Spinal cord (tissue), 10 donors: ENCODE measurements around the gene AHI1. TPM values are rescaled to one million over a fixed set of nuclear protein-coding genes. Genes with fewer than 3 reads are reported as not detected.
"Not testable (repeated sequence)": the region's sequence is repeated elsewhere in the genome, so short reads cannot be mapped to it uniquely, and the experiment has no call there.

Experiments used
- DNase-seq, 6 donors: peaks; one replicate each; pipeline versions ENCODE4 v3.0.0 to v3.0.0-alpha.2; 2013 to 2015; ENCODE audit warnings: low spot score in 6 of 6, low read depth in 4 of 6
- H3K27ac ChIP-seq: one replicate; pipeline ENCODE4 v1.5.1; 2013; ENCODE audit warnings: low read depth, low read length, control low read depth
- H3K27me3 ChIP-seq: one replicate; pipeline ENCODE4 v1.6.1; 2013; ENCODE audit warnings: low read length; ENCODE audit not compliant: control insufficient read depth, insufficient read depth
- H3K36me3 ChIP-seq: one replicate; pipeline ENCODE4 v1.6.1; 2013; ENCODE audit warnings: low read length; ENCODE audit not compliant: control insufficient read depth, insufficient read depth
- H3K4me1 ChIP-seq: one replicate; pipeline ENCODE4 v1.6.1; 2013; ENCODE audit warnings: low read length; ENCODE audit not compliant: control insufficient read depth, insufficient read depth
- H3K4me3 ChIP-seq: one replicate; pipeline ENCODE4 v1.5.1; 2013; ENCODE audit warnings: low read depth, low read length, control low read depth
- H3K9me3 ChIP-seq: one replicate; pipeline ENCODE4 v1.6.1; 2013; ENCODE audit warnings: low read length; ENCODE audit not compliant: control insufficient read depth, insufficient read depth
- WGBS: methylation state at CpG from one replicate; pipeline ENCODE4 v1.1.5; 2013; ENCODE audit warnings: missing lambda C conversion rate; ENCODE audit not compliant: insufficient coverage; 5-methylcytosine and 5-hydroxymethylcytosine counted together
- polyA plus RNA-seq, 2 donors: library from polyadenylated mRNA; unstranded; fragments of 120-200 nt; gene quantifications; one replicate each; pipeline ENCODE4 v1.2.1, GENCODE V29; 2013; ENCODE audit not compliant: insufficient read length in 2 of 2
- total RNA-seq, 2 donors: library from RNA; depleted of rRNA in 1 of 2; stranded (reverse); fragments of 120-200 nt in 1 of 2; fragments of >200 nt in 1 of 2; gene quantifications; one replicate each; pipeline versions ENCODE4 v1.2.3 to v1.2.4, GENCODE V29; 2013 to 2014
- donor health status: healthy.

Gene AHI1
- total and polyA plus RNA-seq, 4 donors, result 57.7 to 131 (median 85.2) TPM

DNA sequence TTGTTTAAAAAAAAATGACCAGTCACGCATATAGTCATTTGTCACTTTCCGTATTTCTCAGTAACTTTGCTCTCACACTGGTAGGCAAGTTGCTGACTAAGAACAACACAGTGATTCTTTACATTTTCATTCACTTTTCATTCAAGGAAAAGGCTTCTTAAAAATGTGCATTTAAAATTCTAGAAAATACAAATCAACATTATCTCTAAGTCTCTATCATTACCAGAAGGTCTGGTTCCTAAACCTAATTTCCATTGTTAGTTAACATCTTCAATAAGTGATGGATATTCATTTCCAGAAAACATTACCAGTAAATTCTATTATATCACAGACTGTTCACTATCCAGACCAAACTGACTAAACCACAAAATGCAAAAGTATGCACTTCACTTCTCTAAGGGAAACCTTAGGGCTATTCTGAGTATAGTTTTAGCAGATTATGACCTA lies 115.3 kb downstream of the AHI1 start:
- H3K4me1 ChIP-seq, result no peaks in the 10 kb centered on the region
- H3K9me3 ChIP-seq, result no peaks in the 10 kb centered on the region
- 44% methylated on average over 2 of the region's 2 CpGs for WGBS
- no peak overlapping the region for H3K27ac ChIP-seq
- no peaks in the 10 kb centered on the region for H3K27me3 ChIP-seq
- H3K36me3 ChIP-seq, result no peaks in the 10 kb centered on the region
- H3K4me3 ChIP-seq, result no peak overlapping the region
- no peak for DNase-seq

DNA sequence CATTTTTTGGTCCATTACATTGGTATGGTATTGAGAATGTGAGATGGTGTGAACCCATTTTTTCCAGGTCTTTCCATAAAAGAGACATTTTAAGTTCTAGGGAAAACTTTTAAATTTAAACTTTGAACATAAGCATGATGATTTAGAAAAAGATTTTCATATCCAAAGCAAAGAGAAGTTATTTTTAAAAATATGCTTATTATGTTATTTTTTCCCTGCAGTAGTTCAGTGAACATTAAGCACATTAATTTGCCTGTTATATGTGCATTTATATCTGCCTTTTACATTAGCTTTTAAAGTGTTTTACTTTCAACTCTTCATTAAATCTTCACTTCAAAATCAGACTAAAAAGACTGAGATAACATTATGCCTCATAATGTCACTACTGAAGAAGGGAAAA lies 116.7 kb downstream of the AHI1 start:
- Histone ChIP-seq H3K36me3 (no peaks in the 10 kb centered on the region), H3K4me1 (no peaks in the 10 kb centered on the region), H3K4me3 (no peak overlapping the region), H3K9me3 (no peaks in the 10 kb centered on the region), H3K27me3 (no peaks in the 10 kb centered on the region), H3K27ac (no peak overlapping the region)
- no peak for DNase-seq

DNA sequence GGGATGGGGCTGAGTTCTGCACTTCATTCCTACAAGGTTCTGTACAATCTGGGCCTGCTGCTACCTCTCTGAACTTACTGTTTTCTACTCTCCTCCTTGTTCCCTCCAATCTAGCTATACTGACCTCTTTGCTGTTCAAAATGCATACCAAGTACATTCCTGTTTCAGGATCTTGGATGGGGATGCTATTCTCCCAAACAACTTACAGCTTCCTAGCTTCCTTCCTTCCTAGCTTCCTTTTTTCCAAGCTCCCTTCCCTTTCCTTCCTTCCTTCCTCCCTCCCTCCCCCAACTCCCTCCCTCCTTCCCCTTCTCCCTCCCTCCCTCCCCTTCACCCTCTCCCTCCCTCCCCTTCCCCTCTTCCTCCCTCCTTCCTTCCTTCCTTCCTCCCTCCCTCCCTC lies 117.9 kb downstream of the AHI1 start:
- Histone ChIP-seq H3K4me3 (no peak overlapping the region), H3K9me3 (no peaks in the 10 kb centered on the region), H3K27ac (no peak overlapping the region), H3K36me3 (no peaks in the 10 kb centered on the region), H3K27me3 (no peaks in the 10 kb centered on the region), H3K4me1 (no peaks in the 10 kb centered on the region)
- DNase-seq, result no peak

DNA sequence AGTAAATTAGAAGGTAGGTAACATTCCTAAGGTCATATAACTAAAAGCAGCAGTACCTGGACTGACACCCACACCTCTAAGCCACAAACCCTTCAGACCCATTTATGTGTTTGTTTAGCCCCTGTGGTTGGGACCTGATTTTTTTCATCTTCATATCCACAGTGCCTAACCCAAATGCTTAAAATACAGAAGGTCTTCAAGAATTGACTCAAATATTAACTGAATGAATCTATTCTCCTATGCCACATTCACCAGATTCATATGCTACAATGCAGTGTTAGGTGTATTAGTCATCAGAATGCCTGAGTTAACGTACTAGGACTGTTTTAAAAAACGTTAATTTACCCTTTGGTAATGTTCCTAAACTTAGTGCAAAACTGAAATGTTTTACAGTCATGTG lies 124.8 kb downstream of the AHI1 start:
- DNase-seq, result no peak
- Histone ChIP-seq H3K27ac (no peak overlapping the region), H3K4me3 (no peak overlapping the region), H3K36me3 (peaks cover 7% of the 10 kb centered on the region), H3K27me3 (no peaks in the 10 kb centered on the region), H3K9me3 (no peaks in the 10 kb centered on the region), H3K4me1 (no peaks in the 10 kb centered on the region)
- WGBS, result no CpG with 5 or more reads among the region's 2 CpGs

DNA sequence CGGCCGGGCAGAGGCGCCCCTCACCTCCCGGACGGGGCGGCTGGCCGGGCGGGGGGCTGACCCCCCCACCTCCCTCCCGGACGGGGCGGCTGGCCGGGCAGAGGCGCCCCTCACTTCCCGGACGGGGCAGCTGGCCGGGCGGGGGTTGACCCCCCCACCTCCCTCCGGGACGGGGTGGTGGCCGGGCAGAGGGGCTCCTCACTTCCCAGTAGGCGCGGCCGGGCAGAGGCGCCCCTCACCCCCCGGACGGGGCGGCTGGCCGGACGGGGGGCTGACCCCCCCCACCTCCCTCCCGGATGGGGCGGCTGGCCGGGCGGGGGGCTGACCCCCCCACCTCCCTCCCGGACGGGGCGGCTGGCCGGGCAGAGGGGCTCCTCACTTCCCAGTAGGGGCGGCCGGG lies 133.9 kb downstream of the AHI1 start:
- H3K4me3 ChIP-seq, H3K36me3 ChIP-seq, DNase-seq, H3K27me3 ChIP-seq, H3K27ac ChIP-seq, H3K4me1 ChIP-seq, H3K9me3 ChIP-seq: not testable (repeated sequence)
- 96% methylated on average over 4 of the region's 39 CpGs for WGBS

DNA sequence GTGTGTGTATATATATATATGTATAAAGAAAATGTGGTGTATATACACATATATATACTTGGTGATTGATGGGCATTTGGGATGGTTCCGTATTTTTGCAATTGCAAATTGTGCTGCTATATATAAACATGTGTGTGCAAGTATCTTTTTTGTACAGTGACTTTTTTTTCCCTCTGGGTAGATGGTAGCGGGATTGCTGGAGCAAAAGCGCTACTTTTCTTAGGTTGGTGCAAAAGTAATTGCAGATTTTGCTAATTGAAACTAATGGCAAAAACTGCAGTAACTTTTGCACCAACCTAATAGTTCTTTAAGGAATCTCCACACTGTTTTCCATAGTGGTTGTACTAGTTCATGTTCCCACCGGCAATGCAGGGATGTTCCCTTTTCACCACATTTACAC lies 135.4 kb downstream of the AHI1 start:
- no peak for DNase-seq
- no peak overlapping the region for H3K4me3 ChIP-seq
- no peaks in the 10 kb centered on the region for H3K27me3 ChIP-seq
- no peaks in the 10 kb centered on the region for H3K4me1 ChIP-seq
- H3K36me3 ChIP-seq, result no peaks in the 10 kb centered on the region
- no peak overlapping the region for H3K27ac ChIP-seq
- 100% methylated on average over 1 of the region's 4 CpGs for WGBS
- H3K9me3 ChIP-seq, result peaks cover 4% of the 10 kb centered on the region

DNA sequence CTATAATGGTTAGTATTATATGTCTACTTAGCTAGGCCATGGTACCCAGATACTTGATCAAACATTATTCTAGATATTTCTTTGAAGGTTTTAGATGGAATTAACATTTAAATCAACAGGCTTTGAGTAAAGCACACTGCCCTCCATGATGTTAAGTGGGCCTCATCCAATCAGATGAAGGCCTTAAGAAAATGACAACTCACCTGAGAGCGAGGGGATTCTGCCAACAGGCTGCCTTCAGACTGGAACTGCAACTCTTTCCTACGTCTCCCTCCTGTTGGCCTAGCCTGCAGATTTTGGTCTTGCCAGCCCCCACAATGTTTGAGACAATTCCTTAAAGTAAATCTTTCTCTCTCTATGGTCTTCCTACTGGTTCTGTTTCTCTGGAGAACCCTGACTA lies 137.3 kb downstream of the AHI1 start:
- no peak overlapping the region for H3K4me3 ChIP-seq
- 91% methylated on average over 2 of the region's 2 CpGs for WGBS
- peaks cover 2% of the 10 kb centered on the region for H3K9me3 ChIP-seq
- H3K36me3 ChIP-seq, result no peaks in the 10 kb centered on the region
- no peak overlapping the region for H3K27ac ChIP-seq
- no peaks in the 10 kb centered on the region for H3K27me3 ChIP-seq
- no peak for DNase-seq
- no peaks in the 10 kb centered on the region for H3K4me1 ChIP-seq

DNA sequence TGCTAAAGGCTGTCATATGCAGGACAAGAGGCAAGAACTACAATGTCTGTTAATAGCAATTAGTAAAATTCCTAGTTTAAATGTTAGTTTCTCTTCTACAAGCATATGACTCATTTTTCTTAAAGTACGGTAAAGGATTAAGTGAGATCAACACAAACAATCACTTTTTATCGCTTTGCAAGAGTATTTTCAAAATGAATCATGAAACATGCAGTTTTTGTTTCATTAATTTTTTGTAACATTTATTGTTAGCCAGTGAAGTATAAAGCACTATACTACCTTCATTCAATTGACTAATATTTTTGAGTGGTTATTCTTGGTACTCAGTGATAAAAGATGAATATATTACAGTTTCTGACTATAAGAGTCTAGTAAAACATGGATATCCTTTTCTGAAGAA lies 138.6 kb downstream of the AHI1 start:
- no peaks in the 10 kb centered on the region for H3K36me3 ChIP-seq
- WGBS, result no CpG with 5 or more reads among the region's 2 CpGs
- no peak for DNase-seq
- no peaks in the 10 kb centered on the region for H3K4me1 ChIP-seq
- H3K27me3 ChIP-seq, result no peaks in the 10 kb centered on the region
- peaks cover 2% of the 10 kb centered on the region for H3K9me3 ChIP-seq
- no peak overlapping the region for H3K27ac ChIP-seq
- no peak overlapping the region for H3K4me3 ChIP-seq

DNA sequence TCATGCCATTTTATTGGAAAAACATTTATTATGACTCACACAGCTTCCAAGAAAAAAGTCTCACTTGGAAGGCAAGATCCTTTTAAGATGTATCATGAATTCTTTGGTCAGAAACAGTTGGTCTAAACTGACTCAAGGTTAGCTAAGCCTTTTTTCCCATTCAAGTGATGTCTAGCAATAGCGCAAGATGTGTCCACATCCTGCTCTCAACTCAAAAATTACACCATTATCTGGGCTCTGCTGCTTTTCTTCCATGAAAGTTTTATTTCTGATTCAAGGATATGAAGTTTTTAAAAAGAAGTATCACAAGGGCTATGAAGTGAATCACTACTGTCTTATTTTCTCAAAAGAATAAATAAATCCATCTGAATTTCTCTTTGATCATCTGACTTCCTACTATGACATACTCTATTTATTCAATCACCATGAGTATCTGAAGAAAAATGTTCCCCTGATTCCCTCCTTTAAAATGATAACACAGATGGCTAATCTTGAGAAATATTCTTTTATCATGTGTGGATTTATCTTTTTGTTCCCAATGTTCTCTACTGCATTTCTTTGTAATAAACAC lies 139.2 kb downstream of the AHI1 start:
- no peaks in the 10 kb centered on the region for H3K36me3 ChIP-seq
- no peak overlapping the region for H3K27ac ChIP-seq
- no peaks in the 10 kb centered on the region for H3K27me3 ChIP-seq
- H3K4me3 ChIP-seq, result no peak overlapping the region
- peaks cover 2% of the 10 kb centered on the region for H3K9me3 ChIP-seq
- no CpG with 5 or more reads among the region's 1 CpG for WGBS
- no peak for DNase-seq
- no peaks in the 10 kb centered on the region for H3K4me1 ChIP-seq

DNA sequence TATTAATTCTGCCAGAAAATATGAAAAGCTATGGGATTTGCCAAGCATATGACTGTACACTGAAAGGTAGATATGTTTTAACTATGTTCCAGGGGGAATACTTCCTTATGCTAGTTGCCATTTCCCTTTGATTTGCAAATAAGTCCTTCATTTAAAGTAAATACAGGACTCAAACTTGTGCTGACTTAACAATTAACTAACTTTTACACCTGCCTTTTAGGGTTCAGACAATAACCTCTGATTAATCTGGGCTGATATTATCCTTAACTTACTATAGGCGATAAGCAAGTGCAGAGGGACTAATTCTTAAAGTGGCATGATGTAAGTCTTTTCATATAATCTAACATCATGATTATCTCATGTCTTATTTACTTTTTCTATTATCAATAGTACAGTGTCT lies 143.1 kb downstream of the AHI1 start:
- Histone ChIP-seq H3K9me3 (no peaks in the 10 kb centered on the region), H3K27ac (no peak overlapping the region), H3K36me3 (no peaks in the 10 kb centered on the region), H3K4me3 (no peak overlapping the region), H3K27me3 (no peaks in the 10 kb centered on the region), H3K4me1 (no peaks in the 10 kb centered on the region)
- WGBS, result no CpG with 5 or more reads among the region's 1 CpG
- no peak for DNase-seq
